Neural cell (in vitro differentiated cells): Measurements from ENCODE around the gene FGF12.

Experiments
- CTCF ChIP-seq: fragments of 450-650 bp; IDR thresholded peaks from 2 replicates; pipeline ENCODE4 v1.5.1; 2014; ENCODE audit warnings: antibody characterized with exemption, mild to moderate bottlenecking, moderate library complexity; ENCODE audit not compliant: poor library complexity, severe bottlenecking
- EP300 ChIP-seq: fragments of 450-650 bp; conservative IDR thresholded peaks from 2 replicates; pipeline ENCODE4 v1.6.1; 2014; ENCODE audit warnings: antibody characterized with exemption, mild to moderate bottlenecking, moderate library complexity; ENCODE audit not compliant: poor library complexity, severe bottlenecking
- POLR2AphosphoS5 ChIP-seq: IDR thresholded peaks from 2 replicates; pipeline ENCODE4 v1.6.1; 2012
- RAD21 ChIP-seq: fragments of 450-650 bp; conservative IDR thresholded peaks from 2 replicates; pipeline ENCODE4 v1.6.1; 2014; ENCODE audit warnings: antibody characterized with exemption, mild to moderate bottlenecking, moderate library complexity
- REST ChIP-seq: IDR thresholded peaks from 2 replicates; pipeline ENCODE4 v1.6.1; 2012; ENCODE audit warnings: borderline replicate concordance
- SMC3 ChIP-seq: fragments of 450-650 bp; conservative IDR thresholded peaks from 2 replicates; pipeline ENCODE4 v1.6.1; 2014; ENCODE audit warnings: antibody characterized with exemption, mild to moderate bottlenecking, moderate library complexity; ENCODE audit not compliant: poor library complexity
- TAF1 ChIP-seq: IDR thresholded peaks from 2 replicates; pipeline ENCODE4 v1.6.1; 2012; ENCODE audit warnings: low read depth

- TF ChIP-seq CTCF: no peak
- TF ChIP-seq POLR2AphosphoS5: peak; percentile 100
- TF ChIP-seq EP300: peak; percentile 100
- TF ChIP-seq REST: peak; percentile 98
- TF ChIP-seq RAD21: peak; percentile 25
- TF ChIP-seq TAF1: no peak
- TF ChIP-seq SMC3: peak; percentile 38
Measured at GRCh38 chr3:192445770-192446644, 281.3 kb downstream of the FGF12 start.
